Measurements from ENCODE around the gene SPP2. TPM values are rescaled to one million over a fixed set of nuclear protein-coding genes. Genes with fewer than 3 reads are reported as not detected.

SPP2 gene
- total RNA-seq, 1 experiment from 2014 or later, result 0.14 TPM

DNA sequence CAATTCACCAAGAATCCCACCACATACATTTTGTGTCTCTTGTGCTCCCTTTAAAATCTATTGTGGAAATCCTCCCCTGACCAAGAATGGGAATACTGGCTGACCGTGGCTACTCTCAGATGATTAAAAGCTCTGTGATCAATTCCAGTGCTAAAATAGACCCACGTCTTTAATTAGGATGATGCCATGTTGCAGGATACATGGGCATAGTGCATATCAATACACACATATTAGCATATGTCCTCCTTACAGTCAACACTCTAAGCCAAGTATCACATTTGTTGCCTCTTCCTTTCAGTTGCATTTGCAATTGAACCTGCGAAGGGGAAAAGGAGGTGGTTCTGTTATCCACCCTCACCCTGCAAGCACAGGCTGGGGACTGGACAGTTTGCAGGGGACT is 41.8 kb downstream of the SPP2 start:
- Histone ChIP-seq H3K36me3 (no peaks in the 10 kb centered on the region), H3K27me3 (no peaks in the 10 kb centered on the region), H3K4me1 (no peaks in the 10 kb centered on the region), H3K9me3 (replicated peaks) (no peaks in the 10 kb centered on the region), H3K4me3 (no peak overlapping the region), H3K27ac (no peak overlapping the region)
- DNase-seq, result no peak

DNA sequence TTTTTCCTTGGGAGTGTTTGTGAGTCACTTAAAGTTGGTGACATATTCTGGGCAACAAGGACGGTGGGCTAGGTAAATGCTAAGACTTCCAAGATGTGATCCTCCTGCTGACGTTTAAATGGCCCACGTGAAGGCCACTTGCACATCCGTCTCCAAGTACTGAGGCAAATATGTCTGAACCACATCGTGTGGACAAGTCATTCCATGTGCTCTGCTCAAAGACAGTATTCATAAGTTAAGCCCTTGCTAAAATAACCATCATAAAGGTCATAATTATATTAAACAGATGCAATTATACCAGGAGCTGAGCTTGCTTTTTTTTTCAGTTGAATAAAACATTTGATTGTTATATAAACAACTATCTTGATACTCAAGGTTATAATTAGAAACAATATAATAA is 44.8 kb downstream of the SPP2 start:
- Histone ChIP-seq H3K9me3 (replicated peaks) (no peaks in the 10 kb centered on the region), H3K27ac (no peak overlapping the region), H3K27me3 (no peaks in the 10 kb centered on the region), H3K4me1 (no peaks in the 10 kb centered on the region), H3K4me3 (no peak overlapping the region), H3K36me3 (no peaks in the 10 kb centered on the region)
- DNase-seq, result no peak

DNA sequence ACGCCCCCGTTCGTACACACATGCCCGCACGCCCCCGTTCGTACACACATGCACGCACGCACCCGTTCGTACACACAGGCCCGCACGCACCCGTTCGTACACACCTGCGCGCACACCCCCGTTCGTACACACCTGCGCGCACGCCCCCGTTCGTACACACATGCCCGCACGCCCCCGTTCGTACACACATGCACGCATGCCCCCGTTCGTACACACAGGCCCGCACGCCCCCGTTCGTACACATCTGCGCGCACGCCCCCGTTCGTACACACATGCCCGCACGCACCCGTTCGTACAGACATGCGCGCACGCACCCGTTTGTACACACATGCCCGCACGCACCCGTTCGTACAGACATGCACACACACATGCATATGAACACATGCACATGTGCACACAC is 45.7 kb downstream of the SPP2 start:
- Histone ChIP-seq H3K27ac (no peak overlapping the region), H3K36me3 (no peaks in the 10 kb centered on the region), H3K27me3 (no peaks in the 10 kb centered on the region), H3K4me1 (no peaks in the 10 kb centered on the region), H3K4me3 (no peak overlapping the region), H3K9me3 (replicated peaks) (no peaks in the 10 kb centered on the region; the same call in 1 of the 2 replicates)
- no peak for DNase-seq

DNA sequence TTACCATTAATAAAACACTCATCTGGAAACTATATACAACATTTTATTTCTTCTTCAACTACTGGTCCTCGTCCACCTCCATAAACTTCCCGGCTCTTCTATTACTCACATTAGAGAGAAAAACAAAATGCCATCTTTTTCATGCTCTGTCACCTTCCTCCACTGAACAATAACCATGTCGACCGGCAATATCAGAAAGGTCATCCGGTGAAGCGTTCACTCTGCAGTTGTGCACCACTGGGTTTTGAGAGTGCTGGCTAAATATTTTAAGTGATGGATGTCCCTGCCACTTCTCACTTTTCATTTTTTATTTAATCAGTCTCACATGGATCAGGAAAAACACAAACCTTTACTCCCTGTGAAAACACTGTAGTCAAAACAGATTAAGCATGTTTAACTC is 48.2 kb downstream of the SPP2 start:
- DNase-seq, result no peak
- Histone ChIP-seq H3K27me3 (no peaks in the 10 kb centered on the region), H3K9me3 (replicated peaks) (no peaks in the 10 kb centered on the region; the same call in 1 of the 2 replicates)

GRCh38 chr2:234099266-234099665 is 48.8 kb downstream of the SPP2 start:
- Histone ChIP-seq H3K4me1 (no peaks in the 10 kb centered on the region), H3K27ac (no peak overlapping the region), H3K4me3 (no peak overlapping the region), H3K9me3 (replicated peaks) (no peaks in the 10 kb centered on the region; the same call in 1 of the 2 replicates), H3K27me3 (no peaks in the 10 kb centered on the region), H3K36me3 (no peaks in the 10 kb centered on the region)
- no peak for DNase-seq

More for the DNA sequence above, 48.2 kb downstream of the SPP2 start:
- H3K27ac ChIP-seq, result no peak overlapping the region
- H3K4me3 ChIP-seq, result no peak overlapping the region
- no peaks in the 10 kb centered on the region for H3K4me1 ChIP-seq
- H3K36me3 ChIP-seq, result no peaks in the 10 kb centered on the region

DNA sequence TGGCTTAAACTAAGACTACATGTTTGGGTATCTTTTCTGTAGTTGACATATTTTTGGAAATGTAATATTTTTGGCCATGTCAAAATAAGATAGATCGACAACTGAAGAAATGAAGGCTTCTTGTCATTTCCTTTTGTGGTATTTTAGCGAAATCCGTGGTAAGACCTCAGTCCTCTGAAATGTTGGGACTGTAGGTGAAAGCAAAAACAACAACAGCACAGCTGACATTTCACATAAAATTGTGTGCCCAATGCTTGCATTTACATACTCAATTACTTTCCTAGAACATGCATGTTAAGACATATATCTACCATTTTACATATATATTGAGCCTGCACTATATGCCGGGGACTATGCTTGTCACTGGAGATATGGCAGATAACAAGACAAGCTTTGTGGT is 50.2 kb downstream of the SPP2 start:
- Histone ChIP-seq H3K36me3 (no peaks in the 10 kb centered on the region), H3K9me3 (replicated peaks) (no peaks in the 10 kb centered on the region; the same call in 1 of the 2 replicates), H3K27ac (no peak overlapping the region), H3K4me1 (no peaks in the 10 kb centered on the region), H3K4me3 (no peak overlapping the region), H3K27me3 (no peaks in the 10 kb centered on the region)
- no peak for DNase-seq

DNA sequence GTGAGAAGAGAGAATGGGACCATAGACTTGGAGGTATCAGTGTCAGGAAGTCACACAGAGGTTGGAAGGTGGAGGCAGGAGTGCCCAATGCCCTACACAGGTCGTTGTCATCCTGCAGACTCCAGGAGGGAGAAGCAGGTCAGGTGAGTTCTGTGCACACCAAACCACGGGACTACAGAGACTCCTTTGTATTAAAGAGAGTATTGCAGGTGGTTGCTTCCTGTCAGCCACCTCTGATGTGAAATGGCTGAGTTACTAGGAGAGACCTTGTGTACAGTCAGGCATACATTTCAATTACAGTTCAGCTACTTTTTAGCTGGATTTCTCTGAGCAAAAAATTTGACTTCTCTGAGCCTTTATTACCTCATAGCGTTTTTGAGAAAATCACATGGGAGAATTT is 51.6 kb downstream of the SPP2 start:
- Histone ChIP-seq H3K36me3 (no peaks in the 10 kb centered on the region), H3K9me3 (replicated peaks) (no peaks in the 10 kb centered on the region; the same call in 1 of the 2 replicates), H3K4me3 (no peak overlapping the region), H3K27me3 (no peaks in the 10 kb centered on the region), H3K4me1 (no peaks in the 10 kb centered on the region), H3K27ac (no peak overlapping the region)
- DNase-seq, result no peak

- Histone ChIP-seq H3K4me1 (no peaks in the 10 kb centered on the region; the same call in 1 of the 2 replicates), H3K27ac (no peak overlapping the region), H3K4me3 (no peak overlapping the region), H3K9me3 (replicated peaks) (no peaks in the 10 kb centered on the region), H3K27me3 (no peaks in the 10 kb centered on the region), H3K36me3 (no peaks in the 10 kb centered on the region)
- DNase-seq, result no peak
Measured at GRCh38 chr2:234107861-234108260, 57.4 kb downstream of the SPP2 start.

DNA sequence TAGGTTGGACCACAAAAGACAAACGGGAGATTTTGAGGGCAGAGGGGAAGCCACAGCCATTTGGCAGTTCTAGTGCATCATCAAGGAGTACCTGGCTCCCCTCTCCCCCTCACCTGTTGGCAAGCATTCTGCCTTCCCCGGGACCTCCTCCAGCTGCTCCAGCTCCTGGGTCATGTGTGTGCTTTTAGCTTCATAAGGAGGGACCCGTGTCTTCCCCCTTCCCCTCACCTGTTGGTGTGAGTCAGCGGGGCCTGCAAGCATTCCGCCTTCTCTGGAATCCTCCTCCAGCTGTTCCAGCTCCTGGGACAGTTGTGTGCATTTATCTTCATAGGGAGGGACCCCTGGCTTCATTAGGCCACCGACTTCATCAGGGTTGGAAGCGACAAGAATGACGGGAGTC is 58.8 kb downstream of the SPP2 start:
- no peaks in the 10 kb centered on the region; the same call in 1 of the 2 replicates for H3K4me1 ChIP-seq
- H3K27me3 ChIP-seq, result no peaks in the 10 kb centered on the region
- DNase-seq, result peak; percentile 30 to 42
- no peak overlapping the region for H3K4me3 ChIP-seq
- no peaks in the 10 kb centered on the region for H3K36me3 ChIP-seq
- H3K27ac ChIP-seq, result no peak overlapping the region
- no peaks in the 10 kb centered on the region for H3K9me3 ChIP-seq (replicated peaks)

- H3K27ac ChIP-seq, result no peak overlapping the region
- no peaks in the 10 kb centered on the region for H3K36me3 ChIP-seq
- H3K4me1 ChIP-seq, result no peaks in the 10 kb centered on the region; the same call in 1 of the 2 replicates
- no peak overlapping the region for H3K4me3 ChIP-seq
- no peaks in the 10 kb centered on the region for H3K9me3 ChIP-seq (replicated peaks)
- DNase-seq, result no peak
- no peaks in the 10 kb centered on the region for H3K27me3 ChIP-seq
Measured at GRCh38 chr2:234110219-234110618, 59.7 kb downstream of the SPP2 start.

DNA sequence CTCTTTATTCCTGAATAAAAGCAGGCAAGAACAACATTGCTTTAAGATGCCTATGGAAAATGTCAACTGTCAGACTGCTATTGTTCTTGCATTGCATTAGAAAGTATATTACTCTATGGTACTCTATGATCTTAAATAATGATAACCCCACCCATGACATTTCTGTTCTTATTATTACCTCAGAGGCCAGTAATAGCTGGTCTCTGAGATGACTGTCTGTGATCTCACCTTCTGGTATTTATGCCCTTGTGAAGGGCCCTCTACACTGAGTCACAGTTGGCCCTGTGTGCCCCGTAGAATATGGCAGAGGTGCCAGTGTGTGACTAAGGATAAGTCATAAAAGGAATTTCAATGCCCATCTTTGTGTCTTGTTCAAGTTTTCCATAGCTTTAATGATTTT is 61.0 kb downstream of the SPP2 start:
- Histone ChIP-seq H3K36me3 (no peaks in the 10 kb centered on the region), H3K4me3 (no peak overlapping the region), H3K27ac (no peak overlapping the region), H3K27me3 (no peaks in the 10 kb centered on the region), H3K9me3 (replicated peaks) (no peaks in the 10 kb centered on the region), H3K4me1 (no peaks in the 10 kb centered on the region; the same call in 1 of the 2 replicates)
- no peak for DNase-seq

DNA sequence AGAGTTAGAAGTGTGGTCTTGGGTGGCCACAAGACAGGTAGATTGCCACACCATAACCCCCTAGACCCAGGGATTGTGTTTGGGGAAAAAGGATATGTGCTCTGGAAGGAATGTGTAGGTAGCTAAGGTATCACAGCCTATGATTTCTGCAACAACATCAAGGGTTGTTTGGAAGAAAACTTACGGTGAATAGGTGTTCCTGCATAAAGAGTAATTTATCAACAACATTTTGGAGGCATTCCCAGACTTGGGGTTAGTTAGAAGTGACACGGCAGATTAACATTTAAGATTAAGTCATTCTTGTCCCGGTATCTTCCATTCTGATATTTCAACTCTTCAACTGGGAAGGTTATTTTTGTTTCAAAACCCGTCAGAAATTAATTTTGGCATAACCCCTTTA is 65.5 kb downstream of the SPP2 start:
- no peaks in the 10 kb centered on the region for H3K36me3 ChIP-seq
- H3K4me1 ChIP-seq, result no peaks in the 10 kb centered on the region
- H3K27ac ChIP-seq, result no peak overlapping the region
- no peak overlapping the region for H3K4me3 ChIP-seq
- no peaks in the 10 kb centered on the region for H3K27me3 ChIP-seq
- no peaks in the 10 kb centered on the region for H3K9me3 ChIP-seq (replicated peaks)
- DNase-seq, result no peak

DNA sequence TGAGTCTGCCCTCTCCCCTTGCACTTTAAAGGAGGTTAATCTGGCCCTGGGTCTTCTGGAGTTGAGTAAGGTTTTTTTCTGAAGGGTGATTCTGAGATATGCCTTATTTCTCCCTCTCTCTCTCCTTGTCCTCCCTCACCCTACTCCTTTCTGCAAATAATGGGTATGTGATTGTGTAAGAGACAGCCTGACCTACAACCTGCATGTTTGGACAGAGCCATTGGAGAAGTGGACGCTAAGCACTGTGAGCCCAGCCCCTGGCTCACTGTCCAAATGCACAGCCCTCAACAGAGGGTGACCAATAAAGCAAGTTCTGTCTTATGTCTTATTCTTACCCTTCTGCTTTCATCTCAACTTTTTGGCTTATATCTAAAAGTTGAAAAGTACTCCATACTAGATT is 71.5 kb downstream of the SPP2 start:
- H3K27me3 ChIP-seq, result no peaks in the 10 kb centered on the region
- no peaks in the 10 kb centered on the region for H3K9me3 ChIP-seq (replicated peaks)
- no peak for DNase-seq
- no peaks in the 10 kb centered on the region for H3K4me1 ChIP-seq
- no peak overlapping the region for H3K4me3 ChIP-seq
- H3K27ac ChIP-seq, result no peak overlapping the region
- H3K36me3 ChIP-seq, result no peaks in the 10 kb centered on the region

DNA sequence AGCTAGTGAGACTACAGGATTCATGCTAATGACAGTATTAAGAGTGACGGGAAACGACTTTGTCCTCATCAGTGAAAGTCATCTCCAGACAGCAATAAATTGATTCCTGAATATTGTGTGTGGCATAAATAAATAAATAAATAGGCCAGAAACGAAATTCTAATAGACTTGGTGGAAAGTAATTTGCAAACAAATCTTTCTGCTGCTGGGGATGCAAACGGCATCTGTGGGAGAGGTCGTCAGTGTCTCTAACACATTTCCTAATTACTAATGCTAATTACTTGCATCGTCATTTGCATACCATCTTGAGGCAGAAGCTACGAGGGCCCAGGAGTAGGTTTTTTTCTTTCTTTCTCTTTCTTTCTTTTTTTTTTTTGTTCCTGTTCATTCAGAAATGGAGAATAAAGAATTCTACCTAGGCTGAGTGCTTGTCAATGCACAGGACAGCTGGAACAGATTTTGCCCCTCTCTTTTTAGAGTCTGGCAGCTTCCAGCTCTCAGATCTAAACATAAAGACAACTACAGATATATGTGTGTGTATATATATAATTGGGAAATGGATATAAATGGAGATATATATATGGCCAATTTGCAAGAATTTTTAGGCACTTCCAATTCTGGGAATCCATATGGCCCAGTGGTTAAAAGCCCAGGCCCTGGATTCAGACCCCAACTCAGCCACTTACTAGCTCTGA is 75.1 kb downstream of the SPP2 start:
- H3K36me3 ChIP-seq, result no peaks in the 10 kb centered on the region
- no peak overlapping the region for H3K4me3 ChIP-seq
- no peaks in the 10 kb centered on the region for H3K4me1 ChIP-seq
- H3K27me3 ChIP-seq, result no peaks in the 10 kb centered on the region
- no peaks in the 10 kb centered on the region for H3K9me3 ChIP-seq (replicated peaks)
- H3K27ac ChIP-seq, result no peak overlapping the region
- no peak for DNase-seq

- no peak for DNase-seq
- Histone ChIP-seq H3K27ac (no peak overlapping the region), H3K27me3 (no peaks in the 10 kb centered on the region), H3K9me3 (replicated peaks) (no peaks in the 10 kb centered on the region), H3K4me3 (no peak overlapping the region), H3K4me1 (no peaks in the 10 kb centered on the region), H3K36me3 (no peaks in the 10 kb centered on the region)
Measured at GRCh38 chr2:234126146-234126470, 75.6 kb downstream of the SPP2 start.
